Measurements from ENCODE around the gene UROC1.

UROC1 gene

GRCh38 chr3:126516936-126517290 lies 660 bp downstream of the UROC1 start:
- DNase-seq (ENCODE audit: low read depth in 3 of 3): no peak

GRCh38 chr3:126516152-126516935 lies 1.2 kb downstream of the UROC1 start:
- no peak for DNase-seq (ENCODE audit: low read depth in 3 of 3)

GRCh38 chr3:126515066-126515706 lies 2.4 kb downstream of the UROC1 start:
- DNase-seq (ENCODE audit: low read depth in 3 of 3): no peak

GRCh38 chr3:126514161-126514560 lies 3.4 kb downstream of the UROC1 start:
- no peak for DNase-seq (ENCODE audit: low read depth in 3 of 3)

- no peak for DNase-seq (ENCODE audit: low read depth in 3 of 3)
These were observed 4.5 kb downstream of the UROC1 start for GRCh38 chr3:126512916-126513650.

GRCh38 chr3:126512026-126512425 lies 5.5 kb downstream of the UROC1 start:
- no peak for DNase-seq (ENCODE audit: low read depth in 3 of 3)

- DNase-seq (ENCODE audit: low read depth in 3 of 3): no peak
These were observed 6.3 kb downstream of the UROC1 start for GRCh38 chr3:126511291-126511690.

- no peak for DNase-seq (ENCODE audit: low read depth in 3 of 3)
These were observed 7.2 kb downstream of the UROC1 start for GRCh38 chr3:126510308-126510910.

GRCh38 chr3:126509597-126510307 lies 7.8 kb downstream of the UROC1 start:
- DNase-seq (ENCODE audit: low read depth in 3 of 3): no peak

GRCh38 chr3:126508564-126508964 lies 9.0 kb downstream of the UROC1 start:
- DNase-seq (ENCODE audit: low read depth in 3 of 3): no peak

GRCh38 chr3:126507886-126508285 lies 9.7 kb downstream of the UROC1 start:
- DNase-seq (ENCODE audit: low read depth in 3 of 3): no peak

- DNase-seq (ENCODE audit: low read depth in 3 of 3): no peak
These were observed 13.9 kb downstream of the UROC1 start for GRCh38 chr3:126503701-126504100.

GRCh38 chr3:126502656-126503055 lies 14.9 kb downstream of the UROC1 start:
- no peak for DNase-seq (ENCODE audit: low read depth in 3 of 3)

- DNase-seq (ENCODE audit: low read depth in 3 of 3): no peak
These were observed 15.8 kb downstream of the UROC1 start for GRCh38 chr3:126501736-126502135.

GRCh38 chr3:126501054-126501453 lies 16.5 kb downstream of the UROC1 start:
- no peak for DNase-seq (ENCODE audit: low read depth in 3 of 3)

GRCh38 chr3:126500016-126500415 lies 17.6 kb downstream of the UROC1 start:
- no peak for DNase-seq (ENCODE audit: low read depth in 3 of 3)

- DNase-seq (ENCODE audit: low read depth in 3 of 3): no peak
These were observed 18.2 kb downstream of the UROC1 start for GRCh38 chr3:126499401-126499800.

GRCh38 chr3:126498929-126499328 lies 18.6 kb downstream of the UROC1 start:
- no peak for DNase-seq (ENCODE audit: low read depth in 3 of 3)

- DNase-seq (ENCODE audit: low read depth in 3 of 3): no peak
These were observed 19.1 kb downstream of the UROC1 start for GRCh38 chr3:126498461-126498860.

GRCh38 chr3:126497956-126498355 lies 19.6 kb downstream of the UROC1 start:
- no peak for DNase-seq (ENCODE audit: low read depth in 3 of 3)

GRCh38 chr3:126496894-126497850 lies 20.4 kb downstream of the UROC1 start:
- no peak for DNase-seq (ENCODE audit: low read depth in 3 of 3)
